GM23338 (cell line): ENCODE results near the gene ZNF385B. TPM values are rescaled to one million over a fixed set of nuclear protein-coding genes. Genes with fewer than 3 reads are reported as not detected.

Experiments used
- ATAC-seq: fragments of 200-7000 bp; cut with Tn5 transposase; 3 replicates; pipeline ENCODE4 v1.9.1; 2020
- DNase-seq: peaks from one replicate; pipeline ENCODE4 v3.0.0-alpha.2; 2015; ENCODE audit warnings: low spot score
- H2AFZ ChIP-seq: fragments of 200-600 bp; sonication (generic); 2 replicates; pipeline ENCODE4 v1.8.0; 2016; ENCODE audit warnings: antibody characterized with exemption, mild to moderate bottlenecking, moderate library complexity
- H3F3A ChIP-seq: fragments of 200-600 bp; sonication (generic); replicated peaks from 2 replicates; pipeline ENCODE4 v1.8.0; 2017; ENCODE audit warnings: antibody characterized with exemption, mixed run types, low read depth
- H3K27ac ChIP-seq: fragments of 200-600 bp; sonication (generic); 2 replicates; pipeline ENCODE4 v1.6.1; 2016; ENCODE audit warnings: low read depth
- H3K27me3 ChIP-seq: fragments of 200-600 bp; sonication (generic); 2 replicates; pipeline ENCODE4 v1.8.0; 2016; ENCODE audit warnings: mild to moderate bottlenecking, mixed run types, moderate library complexity; ENCODE audit not compliant: insufficient read depth
- H3K36me3 ChIP-seq: fragments of 200-600 bp; sonication (generic); 2 replicates; pipeline ENCODE4 v1.8.0; 2016; ENCODE audit warnings: mild to moderate bottlenecking; ENCODE audit not compliant: insufficient read depth
- H3K4me1 ChIP-seq: fragments of 200-600 bp; sonication (generic); 2 replicates; pipeline ENCODE4 v1.8.0; 2016; ENCODE audit warnings: mild to moderate bottlenecking, moderate library complexity; ENCODE audit not compliant: insufficient read depth
- H3K4me2 ChIP-seq: fragments of 200-600 bp; sonication (generic); 2 replicates; pipeline ENCODE4 v1.7.1; 2017; ENCODE audit warnings: mixed run types
- H3K4me3 ChIP-seq: fragments of 200-600 bp; sonication (generic); 2 replicates; pipeline ENCODE4 v1.6.1; 2016; ENCODE audit warnings: mixed run types
- H3K79me2 ChIP-seq: fragments of 200-600 bp; sonication (generic); replicated peaks from 2 replicates; pipeline ENCODE4 v1.8.0; 2017; ENCODE audit warnings: mild to moderate bottlenecking; ENCODE audit not compliant: insufficient read depth
- H3K9me2 ChIP-seq: fragments of 200-600 bp; sonication (generic); 2 replicates; pipeline ENCODE4 v1.8.0; 2017; ENCODE audit not compliant: insufficient read depth
- H4K20me1 ChIP-seq: fragments of 200-600 bp; sonication (generic); replicated peaks from 2 replicates; pipeline ENCODE4 v1.8.0; 2017; ENCODE audit warnings: mild to moderate bottlenecking; ENCODE audit not compliant: insufficient read depth
- H3K27ac Mint-ChIP-seq: 2 replicates; pipeline ENCODE4 v1.8.0; 2020; ENCODE audit warnings: inconsistent platforms, mild to moderate bottlenecking, moderate library complexity, mixed read lengths
- H3K27me3 Mint-ChIP-seq: 3 replicates; pipeline ENCODE4 v1.8.0; 2022; ENCODE audit warnings: low read depth, mild to moderate bottlenecking, moderate library complexity, mixed read lengths, inconsistent platforms; ENCODE audit not compliant: insufficient read depth, poor library complexity
- H3K36me3 Mint-ChIP-seq: 3 replicates; pipeline ENCODE4 v1.8.0; 2021; ENCODE audit warnings: low read depth, mild to moderate bottlenecking, inconsistent platforms, moderate library complexity, mixed read lengths
- H3K4me1 Mint-ChIP-seq: 3 replicates; pipeline ENCODE4 v1.8.0; 2020; ENCODE audit warnings: mild to moderate bottlenecking, inconsistent platforms, mixed read lengths
- H3K4me3 Mint-ChIP-seq: 3 replicates; pipeline ENCODE4 v1.8.0; 2021; ENCODE audit warnings: moderate library complexity, mild to moderate bottlenecking, inconsistent platforms, mixed read lengths
- H3K9me3 Mint-ChIP-seq: 3 replicates; pipeline ENCODE4 v1.8.0; 2020; ENCODE audit warnings: moderate library complexity, mild to moderate bottlenecking, inconsistent platforms, mixed read lengths
- CTCF ChIP-seq, 2 experiments: fragments of 200-600 bp in 1 of 2; sonication (generic) in 1 of 2; conservative IDR thresholded peaks; 2 replicates each; pipeline versions ENCODE4 v1.5.1 to v1.6.1; 2016 to 2017; ENCODE audit warnings: antibody characterized with exemption in 2 of 2, low read depth in 2 of 2, mild to moderate bottlenecking in 2 of 2, moderate library complexity in 1 of 2
- EZH2 ChIP-seq: fragments of 200-600 bp; sonication (generic); IDR thresholded peaks from one replicate; pipeline ENCODE4 v1.8.0; 2017; ENCODE audit warnings: antibody characterized with exemption, mild to moderate bottlenecking, low read depth; ENCODE audit not compliant: unreplicated experiment
- NANOG ChIP-seq: IDR thresholded peaks from 2 replicates; pipeline ENCODE4 v1.6.1; 2016; ENCODE audit warnings: antibody characterized with exemption, borderline replicate concordance
- REST ChIP-seq: IDR thresholded peaks from one replicate; pipeline ENCODE4 v1.6.1; 2018; ENCODE audit warnings: antibody characterized with exemption; ENCODE audit not compliant: unreplicated experiment
- STAT1 ChIP-seq: IDR thresholded peaks from one replicate; pipeline ENCODE4 v1.6.1; 2016; ENCODE audit warnings: antibody characterized with exemption; ENCODE audit not compliant: unreplicated experiment
- ZNF114 ChIP-seq: fragments of 250-450 bp; sonication (Bioruptor Pico); IDR thresholded peaks from 2 replicates; pipeline ENCODE4 v1.5.0; 2020; ENCODE audit warnings: mild to moderate bottlenecking, moderate library complexity
- ZNF331 ChIP-seq: fragments of 250-450 bp; sonication (Bioruptor Pico); IDR thresholded peaks from 2 replicates; pipeline ENCODE4 v1.5.0; 2020; ENCODE audit warnings: low read depth, mild to moderate bottlenecking, moderate library complexity
- polyA plus RNA-seq: library from polyadenylated mRNA; unstranded; fragments of >200 nt; fragmentation: Nextera tagmentation; extraction: Ambion mirVana; gene quantifications from 2 replicates; pipeline ENCODE4 v1.2.1, GENCODE V29; 2016
- total RNA-seq: library from RNA; depleted of rRNA; stranded (reverse); fragments of >200 nt; shearing (Covaris generic); gene quantifications from 2 replicates; pipeline ENCODE4 v1.2.3, GENCODE V29; 2014
- TF ChIP-seq, protein P1 (sequence below): IDR thresholded peaks from 2 replicates; pipeline ENCODE4 v1.6.1; 2016; ENCODE audit warnings: antibody characterized with exemption
- TF ChIP-seq, protein P2 (sequence below): fragments of 250-450 bp; sonication (Bioruptor Pico); IDR thresholded peaks from 2 replicates; pipeline ENCODE4 v1.5.0; 2020; ENCODE audit warnings: mild to moderate bottlenecking, moderate library complexity

ZNF385B gene
- total and polyA plus RNA-seq, 2 experiments from 2014 or later: 1.5 to 4.6 TPM

DNA sequence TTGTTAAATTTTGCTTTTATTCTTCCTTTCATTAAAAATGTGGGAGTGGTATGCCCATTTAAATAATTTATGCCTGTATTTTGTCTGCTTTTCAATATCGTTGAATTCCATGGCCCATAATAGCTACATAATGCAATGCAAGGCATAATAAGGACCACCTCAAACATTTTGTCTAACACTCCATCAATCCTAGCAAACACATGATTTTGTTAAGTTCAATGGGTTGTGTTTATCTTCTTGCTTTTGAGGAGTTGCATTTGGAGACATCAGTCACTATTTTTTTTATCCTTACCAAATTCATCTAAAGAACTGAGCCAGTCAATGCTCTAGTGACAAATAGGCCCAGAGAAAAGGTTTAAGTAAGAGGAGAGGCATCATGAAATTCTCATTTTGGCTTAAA is 145.5 kb downstream of the ZNF385B start:
- Histone ChIP-seq H3K36me3 (no peaks in the 10 kb centered on the region), H2AFZ (no peak overlapping the region), H4K20me1 (no peaks in the 10 kb centered on the region), H3K4me2 (no peak overlapping the region), H3K9me2 (no peaks in the 10 kb centered on the region), H3K4me1 (no peaks in the 10 kb centered on the region), H3F3A (no peaks in the 10 kb centered on the region), H3K79me2 (no peaks in the 10 kb centered on the region), H3K27ac (no peak overlapping the region), H3K27me3 (no peaks in the 10 kb centered on the region), H3K4me3 (no peak overlapping the region)
- Mint-ChIP-seq H3K9me3 (no peaks in the 10 kb centered on the region), H3K27ac (no peak overlapping the region), H3K36me3 (no peaks in the 10 kb centered on the region), H3K4me3 (no peak overlapping the region), H3K27me3 (peaks cover 2% of the 10 kb centered on the region), H3K4me1 (no peaks in the 10 kb centered on the region)
- no peak for DNase-seq
- TF ChIP-seq ZNF114 (no peak), CTCF (conservative IDR thresholded peaks at IDR 0.05; ENCODE audit: low read depth in 2 of 2) (no peak), REST (no peak), STAT1 (no peak), NANOG (no peak), ZNF331 (no peak), EZH2 (no peak)
- TF ChIP-seq, protein P1, sequence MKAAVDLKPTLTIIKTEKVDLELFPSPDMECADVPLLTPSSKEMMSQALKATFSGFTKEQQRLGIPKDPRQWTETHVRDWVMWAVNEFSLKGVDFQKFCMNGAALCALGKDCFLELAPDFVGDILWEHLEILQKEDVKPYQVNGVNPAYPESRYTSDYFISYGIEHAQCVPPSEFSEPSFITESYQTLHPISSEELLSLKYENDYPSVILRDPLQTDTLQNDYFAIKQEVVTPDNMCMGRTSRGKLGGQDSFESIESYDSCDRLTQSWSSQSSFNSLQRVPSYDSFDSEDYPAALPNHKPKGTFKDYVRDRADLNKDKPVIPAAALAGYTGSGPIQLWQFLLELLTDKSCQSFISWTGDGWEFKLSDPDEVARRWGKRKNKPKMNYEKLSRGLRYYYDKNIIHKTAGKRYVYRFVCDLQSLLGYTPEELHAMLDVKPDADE: no peak
- TF ChIP-seq, protein P2, sequence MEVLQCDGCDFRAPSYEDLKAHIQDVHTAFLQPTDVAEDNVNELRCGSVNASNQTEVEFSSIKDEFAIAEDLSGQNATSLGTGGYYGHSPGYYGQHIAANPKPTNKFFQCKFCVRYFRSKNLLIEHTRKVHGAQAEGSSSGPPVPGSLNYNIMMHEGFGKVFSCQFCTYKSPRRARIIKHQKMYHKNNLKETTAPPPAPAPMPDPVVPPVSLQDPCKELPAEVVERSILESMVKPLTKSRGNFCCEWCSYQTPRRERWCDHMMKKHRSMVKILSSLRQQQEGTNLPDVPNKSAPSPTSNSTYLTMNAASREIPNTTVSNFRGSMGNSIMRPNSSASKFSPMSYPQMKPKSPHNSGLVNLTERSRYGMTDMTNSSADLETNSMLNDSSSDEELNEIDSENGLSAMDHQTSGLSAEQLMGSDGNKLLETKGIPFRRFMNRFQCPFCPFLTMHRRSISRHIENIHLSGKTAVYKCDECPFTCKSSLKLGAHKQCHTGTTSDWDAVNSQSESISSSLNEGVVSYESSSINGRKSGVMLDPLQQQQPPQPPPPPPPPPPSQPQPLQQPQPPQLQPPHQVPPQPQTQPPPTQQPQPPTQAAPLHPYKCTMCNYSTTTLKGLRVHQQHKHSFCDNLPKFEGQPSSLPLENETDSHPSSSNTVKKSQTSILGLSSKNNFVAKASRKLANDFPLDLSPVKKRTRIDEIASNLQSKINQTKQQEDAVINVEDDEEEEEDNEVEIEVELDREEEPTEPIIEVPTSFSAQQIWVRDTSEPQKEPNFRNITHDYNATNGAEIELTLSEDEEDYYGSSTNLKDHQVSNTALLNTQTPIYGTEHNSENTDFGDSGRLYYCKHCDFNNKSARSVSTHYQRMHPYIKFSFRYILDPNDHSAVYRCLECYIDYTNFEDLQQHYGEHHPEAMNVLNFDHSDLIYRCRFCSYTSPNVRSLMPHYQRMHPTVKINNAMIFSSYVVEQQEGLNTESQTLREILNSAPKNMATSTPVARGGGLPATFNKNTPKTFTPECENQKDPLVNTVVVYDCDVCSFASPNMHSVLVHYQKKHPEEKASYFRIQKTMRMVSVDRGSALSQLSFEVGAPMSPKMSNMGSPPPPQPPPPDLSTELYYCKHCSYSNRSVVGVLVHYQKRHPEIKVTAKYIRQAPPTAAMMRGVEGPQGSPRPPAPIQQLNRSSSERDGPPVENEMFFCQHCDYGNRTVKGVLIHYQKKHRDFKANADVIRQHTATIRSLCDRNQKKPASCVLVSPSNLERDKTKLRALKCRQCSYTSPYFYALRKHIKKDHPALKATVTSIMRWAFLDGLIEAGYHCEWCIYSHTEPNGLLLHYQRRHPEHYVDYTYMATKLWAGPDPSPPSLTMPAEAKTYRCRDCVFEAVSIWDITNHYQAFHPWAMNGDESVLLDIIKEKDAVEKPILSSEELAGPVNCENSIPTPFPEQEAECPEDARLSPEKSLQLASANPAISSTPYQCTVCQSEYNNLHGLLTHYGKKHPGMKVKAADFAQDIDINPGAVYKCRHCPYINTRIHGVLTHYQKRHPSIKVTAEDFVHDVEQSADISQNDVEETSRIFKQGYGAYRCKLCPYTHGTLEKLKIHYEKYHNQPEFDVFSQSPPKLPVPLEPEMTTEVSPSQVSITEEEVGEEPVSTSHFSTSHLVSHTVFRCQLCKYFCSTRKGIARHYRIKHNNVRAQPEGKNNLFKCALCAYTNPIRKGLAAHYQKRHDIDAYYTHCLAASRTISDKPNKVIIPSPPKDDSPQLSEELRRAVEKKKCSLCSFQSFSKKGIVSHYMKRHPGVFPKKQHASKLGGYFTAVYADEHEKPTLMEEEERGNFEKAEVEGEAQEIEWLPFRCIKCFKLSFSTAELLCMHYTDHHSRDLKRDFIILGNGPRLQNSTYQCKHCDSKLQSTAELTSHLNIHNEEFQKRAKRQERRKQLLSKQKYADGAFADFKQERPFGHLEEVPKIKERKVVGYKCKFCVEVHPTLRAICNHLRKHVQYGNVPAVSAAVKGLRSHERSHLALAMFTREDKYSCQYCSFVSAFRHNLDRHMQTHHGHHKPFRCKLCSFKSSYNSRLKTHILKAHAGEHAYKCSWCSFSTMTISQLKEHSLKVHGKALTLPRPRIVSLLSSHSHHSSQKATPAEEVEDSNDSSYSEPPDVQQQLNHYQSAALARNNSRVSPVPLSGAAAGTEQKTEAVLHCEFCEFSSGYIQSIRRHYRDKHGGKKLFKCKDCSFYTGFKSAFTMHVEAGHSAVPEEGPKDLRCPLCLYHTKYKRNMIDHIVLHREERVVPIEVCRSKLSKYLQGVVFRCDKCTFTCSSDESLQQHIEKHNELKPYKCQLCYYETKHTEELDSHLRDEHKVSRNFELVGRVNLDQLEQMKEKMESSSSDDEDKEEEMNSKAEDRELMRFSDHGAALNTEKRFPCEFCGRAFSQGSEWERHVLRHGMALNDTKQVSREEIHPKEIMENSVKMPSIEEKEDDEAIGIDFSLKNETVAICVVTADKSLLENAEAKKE (CRISPR knock-in tag): no peak
- ATAC-seq: no peak
